ENCODE results near the gene CATSPERD.
A peak's percentile ranks its signal among the peaks of the same experiment; 100 is the strongest.
"Not testable (repeated sequence)": the region's sequence is repeated elsewhere in the genome, so short reads cannot be mapped to it uniquely, and the experiment has no call there.

The CATSPERD gene

GRCh38 chr19:5686647-5687359, 33.6 kb upstream of the CATSPERD start:
- DNase-seq = peak; percentile 100

- no peak for DNase-seq
These were observed 32.9 kb upstream of the CATSPERD start for GRCh38 chr19:5687360-5688198.

GRCh38 chr19:5688262-5688881, 32.1 kb upstream of the CATSPERD start:
- not testable (repeated sequence) for DNase-seq

- DNase-seq = peak; percentile 99 to 100
These were observed 30.1 kb upstream of the CATSPERD start, which contains the start of gene RPL36 for GRCh38 chr19:5690125-5690954. TSS of gene RPL36 (plus strand) at chr19:5690295. CDS start at chr19:5690508, 213 bp downstream.

- peak; percentile 53 to 55 for DNase-seq
These were observed 29.2 kb upstream of the CATSPERD start for GRCh38 chr19:5690955-5691821.

- DNase-seq = no peak
These were observed 28.4 kb upstream of the CATSPERD start for GRCh38 chr19:5691822-5692722.

- no peak for DNase-seq
These were observed 27.7 kb upstream of the CATSPERD start for GRCh38 chr19:5692723-5693194.

GRCh38 chr19:5693195-5694166, 27.0 kb upstream of the CATSPERD start:
- DNase-seq = no peak

- DNase-seq = no peak
These were observed 26.1 kb upstream of the CATSPERD start for GRCh38 chr19:5694167-5694955.

- no peak for DNase-seq
These were observed 25.3 kb upstream of the CATSPERD start for GRCh38 chr19:5694956-5695648.

GRCh38 chr19:5695649-5696195, 24.7 kb upstream of the CATSPERD start:
- no peak for DNase-seq

- DNase-seq = no peak
These were observed 24.0 kb upstream of the CATSPERD start for GRCh38 chr19:5696196-5697021.

- no peak for DNase-seq
These were observed 23.2 kb upstream of the CATSPERD start for GRCh38 chr19:5697022-5697889.

GRCh38 chr19:5697890-5698634, 22.4 kb upstream of the CATSPERD start:
- no peak for DNase-seq

All from stimulated activated CD4-positive, alpha-beta T cell treated with anti-CD3 and anti-CD28 coated beads, Interleukin-2, amount 100 ng/mL, for 48 hours (primary cell).